OCI-LY7 (cell line): ENCODE measurements around the gene COL9A3.

ENCODE experiments used
- CTCF ChIP-seq: fragments of 200-600 bp; sonication (generic); conservative IDR thresholded peaks from 2 replicates; pipeline ENCODE4 v1.5.1; 2014; ENCODE audit warnings: mild to moderate bottlenecking, antibody characterized with exemption, low read length, moderate library complexity, mixed read lengths
- EZH2phosphoT487 ChIP-seq: fragments of 200-600 bp; sonication (generic); IDR thresholded peaks from 2 replicates; pipeline ENCODE4 v1.6.1; 2018; ENCODE audit warnings: low read depth, borderline replicate concordance, mild to moderate bottlenecking, mixed run types, antibody characterized with exemption, low read length, moderate library complexity, mixed read lengths

- TF ChIP-seq CTCF: no peak
- no peak for TF ChIP-seq EZH2phosphoT487
Measured at GRCh38 chr20:62843656-62844055, 26.8 kb downstream of the COL9A3 start.
